HEK293T (cell line): ENCODE data around the gene SSH2.
"Not testable (repeated sequence)": the region's sequence is repeated elsewhere in the genome, so short reads cannot be mapped to it uniquely, and the experiment has no call there.

Experiments used
- L3MBTL2 ChIP-seq: fragments of 450-650 bp; conservative IDR thresholded peaks from 2 replicates; pipeline ENCODE4 v1.6.1; 2016; ENCODE audit warnings: mild to moderate bottlenecking
- TF ChIP-seq, protein P1 (sequence below): fragments of 450-650 bp; IDR thresholded peaks from 2 replicates; pipeline ENCODE4 v1.6.1; 2016

DNA sequence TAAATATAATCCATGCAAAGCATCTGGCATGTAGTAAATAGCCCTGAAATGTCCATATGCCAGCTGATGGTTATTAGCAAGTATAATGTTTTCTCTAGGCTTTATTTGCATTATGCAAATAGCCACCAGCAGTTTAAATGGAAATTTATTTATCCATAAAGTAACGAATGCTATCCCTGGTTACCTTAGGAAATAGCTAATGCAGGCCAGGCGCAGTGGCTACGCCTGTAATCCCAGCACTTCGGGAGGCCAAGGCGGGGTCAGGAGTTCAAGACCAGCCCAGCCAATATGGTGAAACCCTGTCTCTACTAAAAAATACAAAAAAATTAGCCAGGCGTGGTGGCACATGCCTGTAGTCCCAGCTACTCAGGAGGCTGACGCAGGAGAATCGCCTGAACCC lies 254.1 kb downstream of the SSH2 start:
- TF ChIP-seq L3MBTL2, result not testable (repeated sequence)
- TF ChIP-seq, protein P1, sequence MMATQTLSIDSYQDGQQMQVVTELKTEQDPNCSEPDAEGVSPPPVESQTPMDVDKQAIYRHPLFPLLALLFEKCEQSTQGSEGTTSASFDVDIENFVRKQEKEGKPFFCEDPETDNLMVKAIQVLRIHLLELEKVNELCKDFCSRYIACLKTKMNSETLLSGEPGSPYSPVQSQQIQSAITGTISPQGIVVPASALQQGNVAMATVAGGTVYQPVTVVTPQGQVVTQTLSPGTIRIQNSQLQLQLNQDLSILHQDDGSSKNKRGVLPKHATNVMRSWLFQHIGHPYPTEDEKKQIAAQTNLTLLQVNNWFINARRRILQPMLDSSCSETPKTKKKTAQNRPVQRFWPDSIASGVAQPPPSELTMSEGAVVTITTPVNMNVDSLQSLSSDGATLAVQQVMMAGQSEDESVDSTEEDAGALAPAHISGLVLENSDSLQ, result not testable (repeated sequence)
